Activated naive CD4-positive, alpha-beta T cell treated with anti-CD3 and anti-CD28 coated beads, Interleukin-2, amount 10 ng/mL, durations not matched to agents 7 days and 5 days (primary cell): ENCODE measurements around the gene SLC34A1.
"Not testable (repeated sequence)": the region's sequence is repeated elsewhere in the genome, so short reads cannot be mapped to it uniquely, and the experiment has no call there.

ENCODE experiments used
- CTCF ChIA-PET: fragments of 350-600 bp; sonication (Branson Sonifier 250); formaldehyde crosslinking; loops from one replicate; lab custom pipeline; 2021; ENCODE audit warnings: antibody characterized with exemption; lab: Charles Lee
- DNase-seq: peaks from one replicate; pipeline ENCODE4 v3.0.0-alpha.2; 2020
- H3K27ac Mint-ChIP-seq: one replicate; pipeline ENCODE4 v1.8.0; 2021; ENCODE audit warnings: mild to moderate bottlenecking, moderate library complexity, mixed read lengths
- H3K27me3 Mint-ChIP-seq: one replicate; pipeline ENCODE4 v1.8.0; 2021; ENCODE audit warnings: mild to moderate bottlenecking, mixed read lengths
- H3K36me3 Mint-ChIP-seq: one replicate; pipeline ENCODE4 v1.8.0; 2021; ENCODE audit warnings: mixed read lengths
- H3K4me1 Mint-ChIP-seq: one replicate; pipeline ENCODE4 v1.8.0; 2021; ENCODE audit warnings: mixed read lengths
- H3K4me3 Mint-ChIP-seq: one replicate; pipeline ENCODE4 v1.8.0; 2021; ENCODE audit warnings: mild to moderate bottlenecking, moderate library complexity, mixed read lengths
- H3K9me3 Mint-ChIP-seq: one replicate; pipeline ENCODE4 v1.8.0; 2021; ENCODE audit warnings: mixed read lengths

The SLC34A1 gene

GRCh38 chr5:177404641-177405179 lies 20.5 kb downstream of the SLC34A1 start:
- peak overlapping the region; percentile 37 for H3K4me3 Mint-ChIP-seq
- H3K27me3 Mint-ChIP-seq = peaks cover 95% of the 10 kb centered on the region
- H3K36me3 Mint-ChIP-seq = no peaks in the 10 kb centered on the region
- H3K27ac Mint-ChIP-seq = no peak overlapping the region
- H3K9me3 Mint-ChIP-seq = no peaks in the 10 kb centered on the region
- peaks cover 38% of the 10 kb centered on the region for H3K4me1 Mint-ChIP-seq
- no peak for DNase-seq
- CTCF ChIA-PET = interaction anchor here (0.6 to 9.7 kb wide), 24 partner anchors 10 to 290 kb away, joined by 3 to 228 read pairs (median 12); partner anchors contain the start of genes GRK6, PDLIM7 and PRR7

- Mint-ChIP-seq H3K9me3 (no peaks in the 10 kb centered on the region), H3K36me3 (no peaks in the 10 kb centered on the region), H3K27me3 (peaks cover 89% of the 10 kb centered on the region), H3K4me1 (peaks cover 38% of the 10 kb centered on the region), H3K27ac (no peak overlapping the region), H3K4me3 (no peak overlapping the region)
- CTCF ChIA-PET = interaction anchor here (1.1 to 9.7 kb wide), 14 partner anchors 9 to 291 kb away, joined by 3 to 228 read pairs (median 28); partner anchors contain the start of genes GRK6, PDLIM7 and PRR7
- no peak for DNase-seq
Measured at GRCh38 chr5:177405312-177405711, 21.1 kb downstream of the SLC34A1 start.

- DNase-seq = no peak
- peaks cover 84% of the 10 kb centered on the region for H3K27me3 Mint-ChIP-seq
- H3K4me1 Mint-ChIP-seq = peaks cover 43% of the 10 kb centered on the region
- CTCF ChIA-PET = interaction anchor here (1.5 to 9.7 kb wide), 10 partner anchors 9 to 95 kb away, joined by 5 to 228 read pairs (median 60); partner anchors contain the start of genes GRK6, PDLIM7 and PRR7
- no peaks in the 10 kb centered on the region for H3K36me3 Mint-ChIP-seq
- no peak overlapping the region for H3K27ac Mint-ChIP-seq
- H3K9me3 Mint-ChIP-seq = no peaks in the 10 kb centered on the region
- H3K4me3 Mint-ChIP-seq = no peak overlapping the region
Measured at GRCh38 chr5:177405805-177406204, 21.6 kb downstream of the SLC34A1 start.

GRCh38 chr5:177409043-177409801 lies 25.0 kb downstream of the SLC34A1 start, which contains the start of gene F12:
Gene F12 (minus strand): TSS chr5:177409564. CDS start chr5:177409527, 37 bp downstream.
- CTCF ChIA-PET = interaction anchor here (0.7 to 9.7 kb wide), 9 partner anchors 19 to 48 kb away, joined by 3 to 228 read pairs (median 5); partner anchors contain the start of gene GRK6
- peaks cover 45% of the 10 kb centered on the region for H3K4me1 Mint-ChIP-seq
- peaks cover 58% of the 10 kb centered on the region for H3K27me3 Mint-ChIP-seq
- H3K27ac Mint-ChIP-seq = no peak within 1 kb of the TSS
- H3K9me3 Mint-ChIP-seq = no peaks in the 10 kb centered on the region
- no peaks in the 10 kb centered on the region for H3K36me3 Mint-ChIP-seq
- no peak within 1 kb of the TSS for H3K4me3 Mint-ChIP-seq
- no peak for DNase-seq

GRCh38 chr5:177410575-177410974 lies 26.3 kb downstream of the SLC34A1 start:
- DNase-seq = no peak
- CTCF ChIA-PET = interaction anchor here (0.6 kb wide), 1 partner anchor 134 kb away, joined by 3 read pairs; no protein-coding TSS in a partner anchor
- Mint-ChIP-seq H3K4me3 (no peak overlapping the region), H3K4me1 (peaks cover 42% of the 10 kb centered on the region), H3K27me3 (peaks cover 46% of the 10 kb centered on the region), H3K9me3 (no peaks in the 10 kb centered on the region), H3K27ac (no peak overlapping the region), H3K36me3 (no peaks in the 10 kb centered on the region)

GRCh38 chr5:177412603-177413233 lies 28.5 kb downstream of the SLC34A1 start:
- Mint-ChIP-seq H3K36me3 (no peaks in the 10 kb centered on the region), H3K9me3 (no peaks in the 10 kb centered on the region), H3K4me1 (peaks cover 37% of the 10 kb centered on the region), H3K4me3 (no peak overlapping the region), H3K27ac (peak overlapping the region; percentile 50), H3K27me3 (peaks cover 40% of the 10 kb centered on the region)
- no peak for DNase-seq
- CTCF ChIA-PET = interaction anchor here (1.0 to 2.1 kb wide), 4 partner anchors 9 to 42 kb away, joined by 4 to 6 read pairs (median 4); no protein-coding TSS in a partner anchor

GRCh38 chr5:177414481-177414880 lies 30.2 kb downstream of the SLC34A1 start:
- no peaks in the 10 kb centered on the region for H3K36me3 Mint-ChIP-seq
- H3K27ac Mint-ChIP-seq = no peak overlapping the region
- H3K4me3 Mint-ChIP-seq = no peak overlapping the region
- CTCF ChIA-PET = interaction anchor here (1.1 to 2.0 kb wide), 3 partner anchors 10 to 42 kb away, joined by 3 to 13 read pairs (median 6); no protein-coding TSS in a partner anchor
- peaks cover 37% of the 10 kb centered on the region for H3K4me1 Mint-ChIP-seq
- H3K9me3 Mint-ChIP-seq = no peaks in the 10 kb centered on the region
- no peak for DNase-seq
- H3K27me3 Mint-ChIP-seq = peaks cover 28% of the 10 kb centered on the region

- CTCF ChIA-PET = interaction anchor here (1.6 to 1.7 kb wide), 2 partner anchors 12 to 14 kb away, joined by 5 read pairs; no protein-coding TSS in a partner anchor
- H3K4me3 Mint-ChIP-seq = not testable (repeated sequence)
Measured at GRCh38 chr5:177417081-177417480, 32.8 kb downstream of the SLC34A1 start.

DNA sequence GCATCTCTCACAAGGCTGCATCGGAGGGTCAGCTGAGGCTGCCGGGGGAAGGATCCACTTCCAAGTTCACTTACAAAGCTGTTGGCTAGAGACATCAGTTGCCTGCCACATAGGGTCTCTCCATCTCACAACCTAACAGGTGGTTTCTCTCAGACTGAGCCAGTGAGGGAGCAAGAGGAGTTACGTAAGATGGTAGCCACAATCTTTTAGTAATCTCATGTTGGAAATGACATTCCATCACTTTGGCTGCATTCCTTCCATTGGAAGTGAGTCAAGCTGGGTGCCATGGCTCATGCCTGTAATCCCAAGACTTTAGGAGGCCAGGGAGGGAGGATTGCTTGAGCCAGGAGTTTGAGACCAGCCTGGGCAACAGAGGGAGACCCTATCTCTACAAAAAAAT lies 34.8 kb downstream of the SLC34A1 start:
- H3K36me3 Mint-ChIP-seq = no peaks in the 10 kb centered on the region
- CTCF ChIA-PET = interaction anchor here (0.6 to 2.3 kb wide), 4 partner anchors 11 to 26 kb away, joined by 3 to 8 read pairs (median 3); no protein-coding TSS in a partner anchor
- H3K27ac Mint-ChIP-seq = no peak overlapping the region
- H3K9me3 Mint-ChIP-seq = peaks cover 4% of the 10 kb centered on the region
- peaks cover 20% of the 10 kb centered on the region for H3K27me3 Mint-ChIP-seq
- H3K4me1 Mint-ChIP-seq = peaks cover 12% of the 10 kb centered on the region
- DNase-seq = no peak
- no peak overlapping the region for H3K4me3 Mint-ChIP-seq

More at GRCh38 chr5:177417081-177417480, 32.8 kb downstream of the SLC34A1 start:
- not testable (repeated sequence) for H3K36me3 Mint-ChIP-seq, H3K9me3 Mint-ChIP-seq, DNase-seq, H3K27ac Mint-ChIP-seq
- Mint-ChIP-seq H3K4me1 (peaks cover 22% of the 10 kb centered on the region), H3K27me3 (peaks cover 26% of the 10 kb centered on the region)

DNA sequence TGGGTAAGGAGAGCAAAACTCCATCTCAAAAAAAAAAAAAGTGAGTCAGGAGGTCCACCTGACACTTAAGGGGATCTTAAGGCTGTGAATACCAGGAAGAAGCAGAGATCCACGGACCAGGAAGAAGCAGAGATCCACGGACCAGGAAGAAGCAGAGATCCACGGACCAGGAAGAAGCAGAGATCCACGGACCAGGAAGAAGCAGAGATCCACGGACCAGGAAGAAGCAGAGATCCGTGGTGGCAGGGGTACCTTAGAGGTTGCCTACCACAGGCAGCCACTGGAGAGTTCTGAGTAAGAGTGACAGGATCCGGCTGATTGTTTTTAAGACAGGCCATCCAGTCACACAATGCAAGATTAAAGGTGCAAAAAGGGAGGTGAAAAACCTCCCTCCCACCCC lies 36.2 kb downstream of the SLC34A1 start:
- peaks cover 17% of the 10 kb centered on the region for H3K27me3 Mint-ChIP-seq
- H3K27ac Mint-ChIP-seq, H3K36me3 Mint-ChIP-seq, DNase-seq, H3K4me3 Mint-ChIP-seq, H3K9me3 Mint-ChIP-seq: not testable (repeated sequence)
- CTCF ChIA-PET = interaction anchor here (2.3 kb wide), 1 partner anchor 16 kb away, joined by 8 read pairs; no protein-coding TSS in a partner anchor
- peaks cover 17% of the 10 kb centered on the region for H3K4me1 Mint-ChIP-seq

DNA sequence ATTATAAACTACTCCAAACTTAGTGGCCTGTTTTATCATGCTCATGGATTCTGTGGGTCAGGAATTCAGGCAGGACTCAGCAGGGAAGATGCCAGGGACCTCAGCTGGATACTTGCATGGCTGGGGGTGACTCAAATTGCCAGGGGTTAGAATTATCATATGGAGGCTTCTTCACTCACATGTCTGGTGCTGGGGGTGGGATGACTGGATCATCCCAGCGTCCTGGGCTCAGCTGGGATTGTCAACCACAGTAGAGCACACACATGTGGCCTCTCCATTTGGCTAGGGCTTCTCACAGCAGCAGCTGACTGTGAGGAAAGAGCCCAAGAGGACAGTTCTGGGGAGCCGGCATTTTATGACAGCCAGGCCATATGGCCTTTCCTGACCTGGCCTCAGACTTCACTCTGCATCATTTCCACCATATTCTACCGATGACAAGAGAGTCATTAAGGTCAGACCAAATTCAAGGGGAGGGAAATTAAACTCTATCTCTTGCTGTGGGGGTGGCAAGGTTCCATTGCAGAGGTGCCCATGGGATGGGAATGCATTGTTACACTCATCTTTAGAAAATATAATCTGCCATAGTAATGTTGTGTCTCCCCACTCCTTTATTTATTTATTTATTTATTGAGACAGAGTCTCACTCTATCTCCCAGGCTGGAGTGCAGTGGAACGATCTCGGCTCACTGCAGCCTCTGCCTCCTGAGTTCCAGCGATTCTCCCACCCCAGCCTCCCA lies 37.0 kb downstream of the SLC34A1 start:
- Mint-ChIP-seq H3K9me3 (peaks cover 4% of the 10 kb centered on the region), H3K27me3 (peaks cover 13% of the 10 kb centered on the region), H3K4me1 (peaks cover 20% of the 10 kb centered on the region), H3K4me3 (no peak overlapping the region), H3K27ac (no peak overlapping the region), H3K36me3 (no peaks in the 10 kb centered on the region)
- DNase-seq = no peak
- CTCF ChIA-PET = interaction anchor here (1.4 to 14.5 kb wide), 2 partner anchors 16 to 34 kb away, joined by 3 to 172 read pairs; partner anchors contain the start of genes F12 and PFN3

- Mint-ChIP-seq H3K4me1 (peaks cover 27% of the 10 kb centered on the region), H3K36me3 (peaks cover 16% of the 10 kb centered on the region), H3K27me3 (peaks cover 6% of the 10 kb centered on the region), H3K27ac (no peak overlapping the region), H3K9me3 (peaks cover 4% of the 10 kb centered on the region), H3K4me3 (no peak overlapping the region)
- CTCF ChIA-PET = interaction anchor here (1.2 to 14.5 kb wide), 4 partner anchors 8 to 33 kb away, joined by 3 to 172 read pairs (median 46); partner anchors contain the start of genes F12 and PFN3
- no peak for DNase-seq
Measured at GRCh38 chr5:177423671-177424070, 39.4 kb downstream of the SLC34A1 start.
